HG03280 (cell line): ENCODE measurements around the gene RGS13.
A peak's percentile ranks its signal among the peaks of the same experiment; 100 is the strongest.

Experiments
- ATAC-seq: cut with Tn5 transposase; IDR thresholded peaks from one replicate; pipeline ENCODE4 v1.9.1; 2021; ENCODE audit warnings: mild to moderate bottlenecking, moderate library complexity; ENCODE audit not compliant: unreplicated experiment

The RGS13 gene

GRCh38 chr1:192626366-192627179, 9.4 kb upstream of the RGS13 start:
- peak; percentile 90 for ATAC-seq

GRCh38 chr1:192627901-192628300, 8.0 kb upstream of the RGS13 start:
- no peak for ATAC-seq

GRCh38 chr1:192628396-192629057, 7.4 kb upstream of the RGS13 start:
- ATAC-seq, result no peak

- no peak for ATAC-seq
These were observed 6.3 kb upstream of the RGS13 start for GRCh38 chr1:192629612-192630011.

DNA sequence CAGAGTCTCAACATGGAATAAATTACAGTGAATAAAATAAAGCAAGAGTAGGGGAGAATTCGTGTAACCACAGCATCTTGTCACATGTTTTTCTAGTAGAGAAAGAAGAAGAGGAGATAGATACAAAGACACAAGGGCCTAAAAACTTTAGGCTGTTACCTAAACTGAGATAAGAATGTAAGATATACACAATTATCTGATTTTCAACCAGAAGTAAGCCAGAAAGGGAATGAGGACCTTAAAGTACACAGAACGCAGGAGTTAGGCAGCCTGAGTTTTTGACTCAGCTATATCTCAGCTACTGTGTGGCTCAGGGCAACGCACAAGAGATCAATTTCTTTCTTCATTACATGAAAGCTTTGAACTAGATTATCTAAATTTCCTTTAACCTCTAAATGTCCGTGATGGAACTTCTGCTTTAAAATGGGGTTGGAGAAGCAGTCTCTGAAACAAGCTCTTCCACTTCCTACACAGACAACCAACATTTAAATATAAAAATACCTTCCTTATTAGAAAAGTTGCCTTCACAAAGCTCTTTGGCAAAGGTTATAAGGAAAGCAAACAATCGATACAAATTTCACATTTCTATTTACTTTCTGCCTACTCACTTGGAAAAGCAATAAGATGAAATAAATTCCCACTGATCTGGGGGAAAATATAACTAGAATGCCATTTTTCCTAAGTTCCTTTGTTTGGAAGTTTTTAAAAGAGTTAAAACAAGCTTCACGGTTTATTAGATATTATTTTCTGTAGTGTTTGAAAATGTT, 5.2 kb upstream of the RGS13 start:
- ATAC-seq, result no peak

GRCh38 chr1:192631749-192632148, 4.2 kb upstream of the RGS13 start:
- no peak for ATAC-seq

- ATAC-seq, result no peak
These were observed 3.8 kb upstream of the RGS13 start for GRCh38 chr1:192632188-192632587.

DNA sequence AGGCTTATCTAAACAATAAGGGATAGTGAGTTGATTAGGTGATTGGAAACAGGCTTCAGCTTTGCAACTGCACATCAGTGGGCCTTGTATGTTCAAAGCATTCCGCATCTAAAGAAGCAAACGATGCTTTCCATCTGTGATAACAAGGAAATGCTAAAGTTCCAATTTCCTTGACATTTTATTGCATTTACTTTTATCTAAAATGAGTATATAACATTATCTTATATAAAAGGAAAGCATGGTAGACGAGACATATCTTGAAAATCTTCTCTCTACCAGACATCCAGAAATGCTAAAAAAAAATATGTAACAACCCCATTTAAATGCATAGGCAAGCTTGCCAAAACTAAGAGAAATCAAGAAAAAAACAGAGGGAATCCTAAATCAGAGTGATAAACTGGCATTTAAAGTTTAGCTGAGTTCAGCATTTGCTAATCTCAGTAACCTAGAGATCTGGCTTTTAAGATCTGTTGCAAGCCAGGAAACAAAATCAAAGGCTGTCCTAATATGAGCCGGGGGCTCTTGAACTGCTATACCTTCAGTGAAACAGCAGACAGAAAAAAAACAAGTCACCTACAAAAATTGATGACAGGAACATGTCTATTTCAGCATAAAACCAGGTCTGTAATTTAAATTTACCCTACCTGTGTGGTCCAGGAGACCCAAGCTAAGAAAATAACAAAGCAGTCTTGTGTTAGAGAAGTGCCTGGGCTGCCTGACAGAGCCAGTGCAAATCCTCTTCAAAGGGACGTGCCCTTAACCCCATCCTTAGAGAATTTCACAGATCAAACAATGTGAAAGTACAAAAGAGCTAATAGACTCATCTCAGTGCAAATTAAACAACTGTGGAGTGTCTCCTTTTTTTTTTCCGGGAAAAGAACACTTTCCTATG, 3.1 kb upstream of the RGS13 start:
- no peak for ATAC-seq

DNA sequence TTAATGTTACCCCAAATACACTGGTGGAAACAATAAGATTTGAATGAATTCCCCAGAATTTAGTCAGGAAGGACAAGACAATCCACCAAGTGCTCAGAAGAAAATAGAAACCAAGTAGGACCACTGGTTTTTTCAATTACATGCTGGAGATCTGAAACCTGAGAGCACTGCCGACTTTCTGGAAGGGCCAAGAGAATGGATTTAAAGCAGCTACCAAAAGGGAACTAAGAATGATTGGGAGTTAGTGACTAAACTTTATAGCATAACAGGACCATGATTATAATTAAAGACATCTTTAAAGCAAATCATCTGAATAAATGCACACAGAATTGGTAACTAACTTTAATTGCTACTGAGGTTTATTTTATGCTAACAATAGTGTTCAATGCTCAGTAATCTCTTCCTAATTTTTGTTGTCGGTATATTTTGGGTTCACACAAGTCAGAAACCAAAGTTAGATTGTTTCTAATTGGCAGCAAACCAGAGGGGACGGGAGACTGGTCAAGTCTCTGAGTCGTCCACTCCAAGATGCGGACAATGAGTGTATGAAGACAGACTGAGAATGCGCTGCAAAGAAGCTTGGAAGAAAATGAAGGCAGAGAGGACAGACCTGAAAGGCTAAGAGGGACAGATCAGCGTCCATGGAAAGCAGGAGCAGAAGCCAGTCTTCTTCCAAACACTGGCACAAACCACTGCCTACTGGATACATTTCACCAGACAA, 2.3 kb upstream of the RGS13 start:
- ATAC-seq, result no peak

DNA sequence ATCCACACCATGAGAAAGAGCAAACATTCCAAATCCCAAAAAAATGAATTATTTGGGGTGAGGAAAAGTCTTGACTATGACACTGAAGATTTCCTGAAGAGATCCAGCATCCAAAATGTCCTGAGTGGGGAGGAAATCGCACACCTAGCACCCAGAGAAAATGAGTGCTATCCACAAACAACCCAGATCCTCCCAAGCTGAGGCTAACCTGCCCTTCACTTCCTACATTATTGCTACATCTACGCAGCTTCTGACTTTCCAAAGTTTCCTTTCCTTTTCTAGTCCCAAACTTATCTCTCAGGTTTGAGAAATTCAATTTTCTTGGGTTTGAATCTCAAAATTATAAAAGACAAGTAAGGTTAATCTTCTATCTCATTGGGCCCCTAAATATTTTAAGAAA, 906 bp upstream of the RGS13 start:
- ATAC-seq, result no peak

DNA sequence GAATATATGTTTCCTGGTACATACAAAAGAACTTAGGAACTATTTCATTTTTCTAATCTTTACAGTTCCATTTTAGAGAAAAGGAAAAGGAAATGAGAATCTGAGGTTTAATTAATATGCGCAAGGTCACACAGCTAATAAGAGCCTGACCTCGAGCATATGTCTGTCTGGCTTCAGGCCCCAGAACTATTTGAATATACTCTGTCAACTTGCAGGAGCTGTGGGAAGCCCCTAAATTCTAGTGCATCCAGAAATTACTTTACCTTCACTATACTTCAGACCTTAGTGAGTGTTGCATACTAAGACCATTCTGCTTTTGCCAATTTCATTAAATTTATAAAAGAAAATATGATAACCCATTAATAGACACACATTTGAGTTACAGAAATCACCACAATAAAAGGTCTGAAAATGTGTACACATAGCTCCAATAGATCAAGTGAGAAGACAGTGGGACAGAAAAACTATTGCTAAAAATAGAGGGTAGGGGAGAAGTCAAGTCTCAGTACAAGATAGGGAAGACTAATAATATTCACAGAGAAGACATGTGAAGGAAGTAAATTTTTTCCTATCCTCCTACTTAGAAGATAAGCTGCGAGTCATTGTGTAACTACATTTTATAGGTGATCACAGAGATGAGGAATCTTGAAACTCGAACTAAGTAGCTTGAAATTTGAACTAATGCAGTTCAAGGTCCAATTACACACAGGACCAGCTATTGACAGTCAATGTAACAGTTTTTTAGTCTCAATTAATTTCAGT, 3.8 kb downstream of the RGS13 start:
- ATAC-seq, result peak; percentile 61

DNA sequence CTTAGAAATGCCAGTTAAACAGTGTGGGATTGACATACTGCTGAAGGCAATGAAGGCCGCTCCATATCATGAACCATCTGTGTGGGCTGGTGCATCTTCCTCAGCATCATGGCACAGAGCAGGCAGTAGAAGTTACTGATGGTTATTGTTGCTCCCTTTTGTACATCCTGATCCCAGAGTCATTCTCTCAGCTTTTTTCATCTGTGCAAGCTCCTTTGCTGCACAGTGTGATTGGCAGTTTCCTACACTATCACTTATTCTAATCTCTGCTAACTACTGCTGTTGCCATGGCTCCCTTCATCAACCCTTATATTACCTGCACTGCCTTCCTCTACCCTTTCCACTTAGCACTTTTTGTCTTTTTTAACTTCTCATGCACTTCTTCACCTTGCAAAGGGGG, 16.2 kb downstream of the RGS13 start:
- ATAC-seq, result no peak

DNA sequence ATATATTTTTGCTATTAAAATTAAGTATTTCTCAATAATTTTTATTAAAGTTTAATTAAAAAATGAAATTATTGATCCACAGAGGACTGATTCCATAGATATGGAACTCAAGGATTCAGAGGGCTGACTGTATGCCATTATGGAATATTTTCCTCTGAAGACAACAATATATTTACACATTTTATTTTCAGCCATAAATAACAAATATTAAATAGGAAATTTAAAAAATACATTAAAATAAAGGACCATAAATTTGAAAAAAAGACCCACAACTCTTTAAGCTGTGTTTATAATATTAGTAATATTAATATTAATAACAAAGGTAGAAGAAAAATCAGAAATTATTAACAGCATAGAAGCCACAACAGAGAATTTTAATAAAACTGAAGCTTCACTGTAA, 18.2 kb downstream of the RGS13 start:
- ATAC-seq, result no peak

DNA sequence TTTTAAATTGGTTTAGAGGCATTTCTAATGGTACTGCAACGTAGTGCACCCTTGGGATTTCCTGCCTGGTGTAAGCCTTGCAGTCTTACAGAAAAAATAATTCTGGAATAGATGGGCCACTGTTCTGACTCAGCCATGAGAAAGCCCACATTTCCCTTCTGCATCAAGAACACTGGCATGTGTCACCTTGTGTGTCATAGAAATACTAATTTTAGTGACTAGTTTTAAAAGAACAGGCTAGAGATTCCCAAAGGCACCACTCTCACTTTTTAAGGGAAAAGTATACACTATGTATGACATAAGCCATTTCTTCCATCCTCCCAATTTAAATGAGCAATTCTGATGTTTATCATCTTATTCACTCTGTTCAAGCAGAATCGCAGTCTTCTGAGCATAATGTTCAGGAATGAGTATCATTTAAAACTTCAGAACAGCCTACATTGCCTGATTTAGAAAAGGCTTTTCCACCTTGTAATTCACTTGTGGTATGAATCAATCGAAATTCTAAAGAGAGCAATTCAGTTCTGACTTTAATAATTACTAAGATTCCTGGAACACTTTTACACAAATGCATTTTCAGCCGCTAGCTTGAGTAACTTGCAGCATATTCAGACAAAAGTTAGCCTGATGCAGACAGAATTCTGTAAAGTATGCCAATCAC, 18.8 kb downstream of the RGS13 start:
- no peak for ATAC-seq

GRCh38 chr1:192657760-192658159, 21.8 kb downstream of the RGS13 start:
- ATAC-seq, result no peak

DNA sequence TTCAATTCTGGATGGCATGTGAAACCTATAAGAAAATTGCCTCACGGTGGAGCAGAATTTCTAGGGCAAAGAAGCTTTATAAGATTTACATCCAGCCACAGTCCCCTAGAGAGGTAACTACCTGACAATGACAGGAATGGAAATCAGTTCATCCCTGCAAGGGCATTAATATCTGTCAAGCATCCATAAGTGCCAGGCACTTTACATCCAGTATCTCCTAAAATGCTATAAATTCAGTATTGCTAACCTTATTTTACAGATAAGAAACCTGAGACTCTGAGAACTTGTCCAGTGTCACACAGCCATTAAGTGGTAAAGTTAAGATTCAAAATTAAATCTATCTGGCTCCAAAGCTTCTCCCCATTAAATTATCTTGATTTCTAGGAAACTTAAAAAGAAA, 22.3 kb downstream of the RGS13 start:
- no peak for ATAC-seq

DNA sequence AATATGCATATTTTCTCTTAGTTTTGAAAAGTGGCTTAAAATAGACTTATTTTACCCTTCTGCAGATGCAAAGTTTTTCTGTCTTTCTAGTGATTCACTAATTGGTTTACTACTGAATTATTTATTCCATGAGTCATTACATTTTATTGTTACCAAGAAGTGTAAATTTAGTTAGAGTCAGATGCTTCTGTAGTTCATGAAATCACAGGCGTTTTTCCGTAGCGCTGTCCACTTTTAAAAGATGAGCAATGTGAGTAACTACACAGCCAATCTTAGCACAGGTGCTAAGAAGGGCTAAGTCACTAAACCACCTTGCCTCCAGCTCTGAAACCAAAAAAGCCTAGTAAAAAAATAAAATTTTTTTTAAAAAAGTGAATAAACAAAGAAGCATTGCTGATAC, 24.7 kb downstream of the RGS13 start:
- no peak for ATAC-seq

DNA sequence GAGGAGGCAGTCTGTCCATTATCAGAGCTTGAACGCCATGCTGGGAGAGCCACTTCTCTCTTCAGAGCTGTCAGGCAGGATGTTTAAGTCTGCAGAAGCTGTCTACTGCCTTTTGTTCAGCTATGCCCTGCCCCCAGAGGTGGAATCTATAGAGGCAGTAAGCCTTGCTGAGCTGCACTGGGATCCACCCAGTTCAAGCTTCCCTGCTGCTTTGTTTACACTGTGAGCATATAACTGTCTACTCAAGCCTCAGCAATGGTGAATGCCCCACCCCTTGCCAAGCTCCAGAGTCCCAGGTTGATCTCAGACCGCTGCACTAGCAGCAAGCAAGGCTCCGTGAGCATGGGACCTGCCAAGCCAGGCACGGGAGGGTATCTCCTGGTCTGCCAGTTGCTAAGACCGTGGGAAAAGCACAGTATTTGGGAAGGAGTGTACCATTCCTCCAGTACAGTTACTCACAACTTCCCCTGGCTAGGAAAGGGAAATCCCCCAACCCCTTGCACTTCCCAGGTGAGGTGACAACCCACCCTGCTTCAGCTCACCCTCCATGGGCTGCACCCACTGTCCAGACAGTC, 32.5 kb downstream of the RGS13 start:
- ATAC-seq, result no peak

DNA sequence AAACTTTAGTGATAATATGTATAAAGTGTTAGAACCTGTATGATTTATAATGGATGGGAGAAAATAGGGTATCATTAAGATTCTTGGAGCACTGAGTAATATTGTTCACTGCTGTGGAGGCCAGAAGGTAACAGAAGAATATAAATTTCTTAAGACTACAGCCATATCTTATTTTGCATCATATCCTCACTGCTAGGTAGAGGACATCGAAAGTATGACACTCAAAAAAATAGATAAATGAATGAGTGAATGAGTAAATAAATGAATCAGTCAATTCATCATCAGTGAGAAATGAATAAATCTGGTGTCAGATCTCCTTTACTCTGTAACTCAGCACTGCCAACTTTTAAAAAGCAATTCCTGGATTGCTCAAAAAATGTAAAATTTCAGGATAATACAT, 33.2 kb downstream of the RGS13 start:
- ATAC-seq, result no peak
